ENCODE measurements around the gene GSTP1. TPM values are rescaled to one million over a fixed set of nuclear protein-coding genes. Genes with fewer than 3 reads are reported as not detected.
A peak's percentile ranks its signal among the peaks of the same experiment; 100 is the strongest.

Gene GSTP1
- total and polyA plus RNA-seq, 9 of the 15 experiments (the other 6 are each of a cell fraction or from before 2014, with no cell fraction given): 592 to 2,150 (median 1,204) TPM

DNA sequence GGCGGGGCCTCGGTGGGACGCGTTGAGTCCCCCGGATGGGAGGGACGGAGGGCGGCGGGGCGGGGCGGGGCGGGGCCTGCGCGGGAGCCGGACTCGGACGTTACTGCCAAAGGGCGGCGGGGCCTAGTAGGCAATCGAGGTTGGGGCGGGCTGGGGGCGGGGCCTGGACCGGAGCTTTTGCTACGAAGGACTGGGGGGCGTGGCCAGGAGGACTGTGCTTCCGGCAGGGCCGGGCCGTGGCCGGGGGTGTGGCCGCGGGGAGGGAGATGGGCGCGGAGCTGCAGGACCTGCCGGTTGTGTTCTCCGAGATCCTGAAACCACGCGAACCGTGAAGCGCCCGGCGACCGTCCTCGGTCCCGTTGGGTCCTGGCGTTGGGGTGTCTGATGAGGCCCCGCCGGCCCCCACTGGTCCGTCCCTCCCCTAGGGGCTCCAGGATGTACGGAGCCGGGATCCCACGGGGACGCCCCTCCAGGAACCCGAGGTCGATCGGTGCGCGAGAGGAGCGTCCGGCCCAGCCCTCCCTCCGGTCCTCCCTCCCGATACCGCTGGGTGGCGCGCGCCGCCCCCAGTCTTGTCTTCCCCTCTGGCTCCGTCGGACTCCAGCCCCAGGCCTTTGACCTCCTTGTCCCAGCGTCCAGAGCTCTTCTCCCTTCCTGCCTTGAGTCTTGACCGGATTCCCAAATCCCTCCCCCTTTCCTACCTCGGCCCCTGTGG is 46.8 kb downstream of the GSTP1 start (continued):
- TF ChIP-seq JUND (IDR thresholded peaks at IDR 0.05; ENCODE audit: borderline replicate concordance, low read depth, low read length): no peak
- peak; percentile 34; the same call in 1 of the 3 replicates for TF ChIP-seq JUND (tag; IDR thresholded peaks at IDR 0.05; ENCODE audit: borderline replicate concordance, low read depth, low read length)
- 0 out of 2 replicates have a peak, but pooled peaks have one; percentile 43 for TF ChIP-seq ZNF695 (CRISPR knock-in tag; IDR thresholded peaks at IDR 0.05)
- TF ChIP-seq HDGF (IDR thresholded peaks at IDR 0.05): no peak
- TF ChIP-seq, protein P1, sequence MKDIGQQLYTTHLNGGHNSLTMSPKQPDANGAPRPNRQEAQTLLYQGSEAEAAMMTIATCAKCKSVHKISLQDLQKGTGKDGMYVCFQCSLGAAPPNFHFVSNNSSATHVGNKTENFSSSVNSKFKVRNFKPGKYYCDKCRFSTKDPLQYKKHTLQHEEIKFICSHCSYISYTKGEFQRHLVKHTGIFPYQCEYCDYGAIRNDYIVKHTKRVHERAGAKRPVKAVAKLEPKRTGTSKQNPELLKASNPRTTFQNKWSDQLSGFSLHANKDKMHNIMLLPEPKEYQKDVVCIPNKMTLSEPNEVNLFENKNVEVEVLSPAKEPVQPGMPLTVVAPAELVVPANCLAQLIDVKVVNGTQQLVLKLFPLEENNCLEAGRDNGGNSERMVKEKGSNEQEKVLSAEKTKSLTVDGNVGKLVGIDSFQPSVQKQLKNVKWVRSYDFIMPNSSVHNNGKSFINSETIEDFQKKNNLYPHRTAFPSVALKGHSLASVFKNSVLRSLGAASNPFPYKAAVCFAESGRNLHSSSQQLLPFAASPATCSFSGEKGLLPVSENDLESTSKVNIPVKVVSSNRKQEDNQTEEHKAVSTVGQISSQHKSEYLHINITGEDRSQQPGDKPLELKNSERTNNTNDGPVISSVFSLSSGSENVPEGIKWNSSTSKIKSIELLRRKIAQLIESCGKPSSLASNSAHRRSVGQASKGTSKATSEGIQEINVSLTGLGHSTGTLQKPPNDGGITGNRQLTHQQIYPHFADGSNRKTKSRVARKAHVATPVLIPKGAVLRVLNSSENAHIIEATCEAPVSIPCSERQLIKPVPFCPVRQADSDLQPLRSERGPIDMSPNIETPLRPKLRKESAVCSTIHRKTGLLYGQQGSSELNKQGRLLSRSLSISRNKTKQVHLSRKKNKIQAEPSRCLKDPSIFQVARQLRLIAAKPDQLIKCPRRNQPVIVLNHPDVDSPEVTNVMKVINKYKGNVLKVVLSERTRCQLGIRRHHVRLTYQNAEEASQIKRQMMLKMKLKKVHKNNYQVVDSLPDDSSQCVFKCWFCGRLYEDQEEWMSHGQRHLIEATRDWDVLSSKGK (CRISPR knock-in tag; IDR thresholded peaks at IDR 0.05): no peak
- peak; percentile 71; the same call in 1 of the 2 replicates for TF ChIP-seq SIN3B (IDR thresholded peaks at IDR 0.05; ENCODE audit: low read depth)
- TF ChIP-seq SNIP1 (IDR thresholded peaks at IDR 0.05; ENCODE audit: low read depth): no peak
- peak; percentile 39 for TF ChIP-seq CREM (IDR thresholded peaks at IDR 0.05; ENCODE audit: low read depth)
- TF ChIP-seq, protein P2, sequence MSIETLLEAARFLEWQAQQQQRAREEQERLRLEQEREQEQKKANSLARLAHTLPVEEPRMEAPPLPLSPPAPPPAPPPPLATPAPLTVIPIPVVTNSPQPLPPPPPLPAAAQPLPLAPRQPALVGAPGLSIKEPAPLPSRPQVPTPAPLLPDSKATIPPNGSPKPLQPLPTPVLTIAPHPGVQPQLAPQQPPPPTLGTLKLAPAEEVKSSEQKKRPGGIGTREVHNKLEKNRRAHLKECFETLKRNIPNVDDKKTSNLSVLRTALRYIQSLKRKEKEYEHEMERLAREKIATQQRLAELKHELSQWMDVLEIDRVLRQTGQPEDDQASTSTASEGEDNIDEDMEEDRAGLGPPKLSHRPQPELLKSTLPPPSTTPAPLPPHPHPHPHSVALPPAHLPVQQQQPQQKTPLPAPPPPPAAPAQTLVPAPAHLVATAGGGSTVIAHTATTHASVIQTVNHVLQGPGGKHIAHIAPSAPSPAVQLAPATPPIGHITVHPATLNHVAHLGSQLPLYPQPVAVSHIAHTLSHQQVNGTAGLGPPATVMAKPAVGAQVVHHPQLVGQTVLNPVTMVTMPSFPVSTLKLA (conservative IDR thresholded peaks at IDR 0.05): peak; percentile 84 to 92
- peak; percentile 76 for TF ChIP-seq RB1 (IDR thresholded peaks at IDR 0.05; ENCODE audit: low read depth)
- peak; percentile 89 for TF ChIP-seq SP1 (CRISPR knock-in tag; IDR thresholded peaks at IDR 0.05)
- peak; percentile 51; the same call in 1 of the 2 replicates for TF ChIP-seq GATAD2A (IDR thresholded peaks at IDR 0.05)
- peak; percentile 24; the same call in 1 of the 2 replicates for TF ChIP-seq MXI1 (IDR thresholded peaks at IDR 0.05; ENCODE audit: low read depth, low read length)
- peak; percentile 86 for TF ChIP-seq SAP30 (IDR thresholded peaks at IDR 0.05; ENCODE audit: borderline replicate concordance, insufficient read depth, low read depth, low read length, poor library complexity, severe bottlenecking)
- 0 out of 2 replicates have a peak, but pooled peaks have one; percentile 15 for TF ChIP-seq MTA1 (IDR thresholded peaks at IDR 0.05; ENCODE audit: borderline replicate concordance)
- TF ChIP-seq NR2C2 (CRISPR knock-in tag; IDR thresholded peaks at IDR 0.05): 0 out of 2 replicates have a peak, but pooled peaks have one; percentile 27
- peak; percentile 86 for TF ChIP-seq NR2C2 (tag; IDR thresholded peaks at IDR 0.05)
- TF ChIP-seq SMC3 (conservative IDR thresholded peaks at IDR 0.05; ENCODE audit: insufficient read depth, low read depth, low read length): peak; percentile 63
- peak; percentile 44 to 52; a peak in 1 of 4 replicates for TF ChIP-seq SIN3A (IDR thresholded peaks at IDR 0.05; ENCODE audit: borderline replicate concordance in 2 of 2, control insufficient read depth in 1 of 2, low read depth in 2 of 2, low read length in 2 of 2)
- TF ChIP-seq POLR2AphosphoS5 (IDR thresholded peaks at IDR 0.05; ENCODE audit: control insufficient read depth, insufficient read depth, low read depth, low read length): peak; percentile 59; the same call in 1 of the 2 replicates
- no peak for TF ChIP-seq GTF2E2 (tag; IDR thresholded peaks at IDR 0.05)
- TF ChIP-seq LCOR (CRISPR knock-in tag; IDR thresholded peaks at IDR 0.05): peak; percentile 85
- TF ChIP-seq XRCC5 (IDR thresholded peaks at IDR 0.05; ENCODE audit: low read depth, low read length): no peak; the same call in 1 of the 2 replicates
